Measurements from ENCODE around the gene LILRA2. TPM values are rescaled to one million over a fixed set of nuclear protein-coding genes. Genes with fewer than 3 reads are reported as not detected.
"Not testable (repeated sequence)": the region's sequence is repeated elsewhere in the genome, so short reads cannot be mapped to it uniquely, and the experiment has no call there.

LILRA2 gene
- total and polyA plus RNA-seq, 2 of the 8 experiments (the other 6 are each of a cell fraction or from before 2014, with no cell fraction given) = not detected

GRCh38 chr19:54630262-54630661 is 56.7 kb downstream of the LILRA2 start, which contains the start of gene LILRB1:
Gene LILRB1 (plus strand): TSS chr19:54630484. CDS start chr19:54631074, 590 bp downstream.
- H3K4me2 ChIP-seq (ENCODE audit: insufficient read depth in 1 of 2, low read depth in 2 of 2, low read length in 2 of 2); H3K18ac ChIP-seq (ENCODE audit: extremely low read depth, low read length); H4K8ac ChIP-seq (ENCODE audit: extremely low read depth, insufficient read depth, low read length); H2BK5ac ChIP-seq (ENCODE audit: low read depth, low read length); H3K27me3 ChIP-seq (replicated peaks in 1 of 4; ENCODE audit: control insufficient read depth in 3 of 4, extremely low read depth in 1 of 4, insufficient read depth in 3 of 4, low read length in 3 of 4); H2BK20ac ChIP-seq (ENCODE audit: low read length); POLR2A ChIA-PET (ENCODE audit: partially characterized antibody); H2AFZ ChIP-seq (ENCODE audit: low read length); H2BK120ac ChIP-seq (replicated peaks; ENCODE audit: low read depth, low read length); H2AK5ac ChIP-seq (ENCODE audit: low read depth, low read length); H3K4me3 ChIP-seq (ENCODE audit: extremely low read depth in 1 of 4, insufficient read depth in 2 of 4, low read depth in 3 of 4, low read length in 4 of 4); H3K27ac ChIP-seq (ENCODE audit: low read depth, low read length); CTCF ChIA-PET (ENCODE audit: partially characterized antibody); H3K23me2 ChIP-seq (ENCODE audit: low read depth, low read length); H2BK12ac ChIP-seq (ENCODE audit: low read depth, low read length); H2BK15ac ChIP-seq (ENCODE audit: low read length); H3K4me1 ChIP-seq (replicated peaks in 1 of 4; ENCODE audit: control insufficient read depth in 3 of 4, insufficient read depth in 4 of 4, low read length in 3 of 4); H4K20me1 ChIP-seq (replicated peaks in 1 of 2; ENCODE audit: control insufficient read depth in 1 of 2, insufficient read depth in 2 of 2, low read length in 2 of 2); DNase-seq (ENCODE audit: low read depth in 1 of 2, low spot score in 2 of 2); H3K23ac ChIP-seq (ENCODE audit: insufficient read length); FAIRE-seq; H4K5ac ChIP-seq (ENCODE audit: insufficient read length, low read depth, low read length); H3K36me3 ChIP-seq (ENCODE audit: control insufficient read depth in 2 of 4, insufficient read depth in 4 of 4, low read length in 3 of 4); H3K56ac ChIP-seq (replicated peaks; ENCODE audit: insufficient read length, low read depth, low read length); H3K79me2 ChIP-seq (ENCODE audit: control insufficient read depth in 1 of 2, insufficient read depth in 2 of 2, low read length in 2 of 2); H3K4ac ChIP-seq (replicated peaks; ENCODE audit: insufficient read length, low read depth, low read length); H3K9ac ChIP-seq (replicated peaks in 1 of 4; ENCODE audit: extremely low read depth in 1 of 4, low read depth in 3 of 4, low read length in 3 of 4); H3K79me1 ChIP-seq (ENCODE audit: low read depth, low read length); H3K14ac ChIP-seq (ENCODE audit: insufficient read length); H4K91ac ChIP-seq (replicated peaks; ENCODE audit: insufficient read length, low read length): not testable (repeated sequence)
- 68% methylated on average over 9 of the region's 9 CpGs; no CpG with 5 or more reads in 1 of the 2 experiments for WGBS, 2 experiments (ENCODE audit: extremely low coverage in 1 of 2, insufficient coverage in 1 of 2, insufficient read length in 1 of 2, insufficient replicate concordance in 2 of 2, low coverage in 1 of 2, low lambda C conversion rate in 2 of 2, missing lambda C conversion rate in 1 of 2)
- peaks cover 55 to 94% of the 10 kb centered on the region in 2 experiments for H3K9me3 ChIP-seq (ENCODE audit: insufficient read depth in 2 of 2, low read depth in 1 of 2, low read length in 1 of 2)

Measured in H1 (cell line).